GM12878 (cell line): ENCODE results near the gene THNSL1. TPM values are rescaled to one million over a fixed set of nuclear protein-coding genes. Genes with fewer than 3 reads are reported as not detected.

ENCODE experiments used
- ATAC-seq: fragments of 200-7000 bp; cut with Tn5 transposase; 3 replicates; pipeline ENCODE4 v1.9.1; 2020; ENCODE audit warnings: mild to moderate bottlenecking, moderate library complexity
- BruUV-seq: library from RNA; stranded (reverse); fragments of 400-500 nt; replicated peaks from 2 replicates; lab custom pipeline; 2021; lab: Mats Ljungman, UMichigan
- CTCF ChIA-PET: fragments of 300-600 bp; sonication (Branson Sonifier 250); formaldehyde crosslinking; extraction: SDS; loops from one replicate; lab custom pipeline; 2021; ENCODE audit warnings: inconsistent platforms; lab: Yijun Ruan, JAX
- POLR2A ChIA-PET: fragments of 350-600 bp; formaldehyde crosslinking; extraction: SDS; loops from one replicate; lab custom pipeline; 2021; ENCODE audit warnings: inconsistent platforms; lab: Charles Lee
- RAD21 ChIA-PET: fragments of 300-600 bp; sonication (Branson Sonifier 250); formaldehyde crosslinking; loops from one replicate; lab custom pipeline; 2023; ENCODE audit warnings: antibody characterized with exemption; ENCODE audit not compliant: unreplicated experiment; lab: Charles Lee
- SMC1A ChIA-PET: fragments of 300-600 bp; sonication (Branson Sonifier 250); formaldehyde crosslinking; loops from one replicate; lab custom pipeline; 2023; ENCODE audit not compliant: unreplicated experiment, uncharacterized antibody; lab: Charles Lee
- DNase-seq: peaks from one replicate; pipeline ENCODE4 v3.0.0-alpha.2; 2011; ENCODE audit warnings: low read depth, low spot score
- FAIRE-seq: peaks from 3 replicates; lab custom pipeline; 2011; peaks lifted over from hg19 to GRCh38; lab: Jason Lieb, UNC
- H2AFZ ChIP-seq: 2 replicates; pipeline ENCODE4 v1.6.0; 2011; ENCODE audit warnings: low read depth, low read length, control low read depth; ENCODE audit not compliant: control insufficient read depth
- H3K27ac ChIP-seq: 2 replicates; pipeline ENCODE4 v1.5.1; 2011; ENCODE audit warnings: control low read depth; ENCODE audit not compliant: control insufficient read depth, insufficient read depth
- H3K27me3 ChIP-seq, 2 experiments: replicated peaks in 1 of 2; 2 replicates each; pipeline versions ENCODE4 v1.6.0 to v1.6.1; 2011; ENCODE audit warnings: low read length in 1 of 2; ENCODE audit not compliant: control insufficient read depth in 2 of 2, insufficient read depth in 2 of 2
- H3K36me3 ChIP-seq, 2 experiments: 2 replicates each; pipeline ENCODE4 v1.5.1; 2011; ENCODE audit warnings: low read length in 1 of 2; ENCODE audit not compliant: control insufficient read depth in 2 of 2, insufficient read depth in 2 of 2
- H3K4me1 ChIP-seq: 2 replicates; pipeline ENCODE4 v1.6.1; 2011; ENCODE audit warnings: mild to moderate bottlenecking, low read length, moderate library complexity, mixed read lengths; ENCODE audit not compliant: control insufficient read depth, insufficient read depth
- H3K4me2 ChIP-seq: 2 replicates; pipeline ENCODE4 v1.6.0; 2011; ENCODE audit warnings: control low read depth; ENCODE audit not compliant: control insufficient read depth, insufficient read depth
- H3K4me3 ChIP-seq: fragments of 200-600 bp; sonication (generic); 2 replicates; pipeline ENCODE4 v1.5.1; 2016
- H3K79me2 ChIP-seq: 2 replicates; pipeline ENCODE4 v1.6.0; 2011; ENCODE audit warnings: low read length; ENCODE audit not compliant: control insufficient read depth, insufficient read depth
- H3K9ac ChIP-seq: 2 replicates; pipeline ENCODE4 v1.8.0; 2011; ENCODE audit warnings: low read length, control low read depth, mixed read lengths; ENCODE audit not compliant: control insufficient read depth, insufficient read depth
- H3K9me3 ChIP-seq: replicated peaks from 3 replicates; pipeline ENCODE4 v1.5.1; 2011; ENCODE audit warnings: mild to moderate bottlenecking, low read length; ENCODE audit not compliant: control insufficient read depth, insufficient read depth
- H4K20me1 ChIP-seq: 2 replicates; pipeline ENCODE4 v1.6.0; 2011; ENCODE audit not compliant: control insufficient read depth, insufficient read depth
- BMI1 ChIP-seq: fragments of 450-650 bp; IDR thresholded peaks from 2 replicates; pipeline ENCODE4 v1.6.1; 2016; ENCODE audit warnings: mild to moderate bottlenecking, moderate library complexity, borderline replicate concordance
- HDGF ChIP-seq: fragments of 450-650 bp; IDR thresholded peaks from 2 replicates; pipeline ENCODE4 v1.6.1; 2016; ENCODE audit warnings: antibody characterized with exemption
- SMARCA5 ChIP-seq: fragments of 450-650 bp; IDR thresholded peaks from 2 replicates; pipeline ENCODE4 v1.6.1; 2017; ENCODE audit warnings: mild to moderate bottlenecking
- WRNIP1 ChIP-seq: IDR thresholded peaks from 2 replicates; pipeline ENCODE4 v1.6.1; 2011; ENCODE audit warnings: low read depth, low read length, improper control_type of control experiment, borderline replicate concordance
- WGBS: methylation state at CpG from one replicate; pipeline ENCODE4 v1.1.6; 2016; ENCODE audit warnings: low lambda C conversion rate; ENCODE audit not compliant: insufficient replicate concordance, insufficient coverage; ENCODE audit errors: missing lambda C conversion rate; 5-methylcytosine and 5-hydroxymethylcytosine counted together
- in situ Hi-C: fragments of 300-500 bp; cut with MboI; formaldehyde crosslinking; loops from 9 replicates; pipeline ENCODE4 v1.14.3; 2018; ENCODE audit warnings: mixed read lengths
- intact Hi-C: fragments of 100-400 bp; cut with micrococcal nuclease; formaldehyde crosslinking; loops from one replicate; pipeline ENCODE4 v1.14.2; 2022; ENCODE audit not compliant: unreplicated experiment
- polyA plus RNA-seq, 11 experiments: library from polyadenylated mRNA; depleted of rRNA in 4 of 11; unstranded in 6 of 11; stranded (reverse) in 5 of 11; fragments of >200 nt; fragmentation: Nextera tagmentation in 4 of 11; fragmentation: Illumina TruSeq in 1 of 11; extraction: Ambion mirVana in 4 of 11; extraction: Trizol in 1 of 11; gene quantifications; 1 replicate in 1 of 11; 2 replicates in 10 of 11; pipeline versions ENCODE4 v1.2.1 to v1.2.3, GENCODE V29; 2011 to 2016; ENCODE audit warnings: inconsistent platforms in 2 of 11, missing spikeins in 2 of 11, low read depth in 1 of 11
- total RNA-seq, 4 experiments: library from RNA; depleted of rRNA in 3 of 4; stranded (reverse); fragments of >200 nt in 3 of 4; fragmentation: Illumina TruSeq in 1 of 4; extraction: Trizol in 1 of 4; gene quantifications; 2 replicates each; pipeline versions ENCODE4 v1.2.1 to v1.2.3, GENCODE V29; 2013 to 2021
- TF ChIP-seq, protein P1 (sequence below): fragments of 450-650 bp; IDR thresholded peaks from 2 replicates; pipeline ENCODE4 v1.6.1; 2016; ENCODE audit warnings: mild to moderate bottlenecking
- TF ChIP-seq, protein P2 (sequence below): IDR thresholded peaks from 2 replicates; pipeline ENCODE4 v1.6.1; 2012; ENCODE audit warnings: low read depth, low read length, improper control_type of control experiment
- TF ChIP-seq, protein P3 (sequence below): fragments of 450-650 bp; IDR thresholded peaks from 2 replicates; pipeline ENCODE4 v1.6.1; 2017; ENCODE audit warnings: antibody characterized with exemption, mild to moderate bottlenecking, moderate library complexity
- TF ChIP-seq, protein P4 (sequence below): IDR thresholded peaks from 2 replicates; pipeline ENCODE4 v1.6.1; 2012; ENCODE audit warnings: low read depth, low read length, improper control_type of control experiment

The THNSL1 gene
- total and polyA plus RNA-seq, 10 of the 15 experiments (the other 5 are each of a cell fraction or from before 2014, with no cell fraction given) = 4.2 to 17.5 (median 6.2) TPM

DNA sequence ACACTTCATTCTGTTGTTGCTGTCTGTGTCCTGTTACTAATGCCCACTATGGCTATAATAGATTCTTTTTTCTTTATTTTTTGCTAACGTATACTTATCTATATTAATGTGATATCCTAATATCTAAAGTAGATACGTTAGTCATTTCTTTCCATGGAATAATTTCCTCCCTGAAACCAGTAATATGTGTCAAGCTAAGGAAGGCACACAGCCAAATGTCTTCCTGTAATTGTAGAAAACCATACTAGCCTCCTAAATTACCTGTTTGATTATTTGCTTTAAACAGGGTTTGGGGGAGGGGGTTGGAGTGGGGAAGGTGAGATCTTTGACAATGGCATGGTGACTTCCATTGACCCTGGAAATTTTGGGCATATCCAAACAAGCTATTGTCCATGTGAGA lies 56.4 kb downstream of the THNSL1 start:
- no peaks in the 10 kb centered on the region for H3K27me3 ChIP-seq
- BruUV-seq = no TSS peak
- no peak overlapping the region for H3K9ac ChIP-seq
- no peaks in the 10 kb centered on the region for H3K4me1 ChIP-seq
- H2AFZ ChIP-seq = no peak overlapping the region
- H3K27ac ChIP-seq = no peak overlapping the region
- CTCF ChIA-PET = no interaction called here
- ATAC-seq (no peak), DNase-seq (no peak), FAIRE-seq (no peak)
- WGBS = 18% methylated on average over 2 of the region's 2 CpGs
- no peaks in the 10 kb centered on the region for H3K9me3 ChIP-seq
- H3K79me2 ChIP-seq = no peaks in the 10 kb centered on the region
- POLR2A ChIA-PET = no interaction called here
- H4K20me1 ChIP-seq = no peaks in the 10 kb centered on the region
- SMC1A ChIA-PET = interaction anchor here (0.6 to 2.3 kb wide), 2 partner anchors 8 to 455 kb away, joined by 4 to 8 read pairs; no protein-coding TSS in a partner anchor
- intact Hi-C loops (loop anchor here (10.0 kb wide), 1 partner anchor 58 kb away; the partner anchor contains the start of genes ENKUR and THNSL1), in situ Hi-C loops (loop anchor here (5.0 kb wide), 1 partner anchor 435 kb away; no protein-coding TSS in a partner anchor)
- RAD21 ChIA-PET = no interaction called here
- TF ChIP-seq HDGF (no peak), SMARCA5 (no peak)
- TF ChIP-seq, protein P1, sequence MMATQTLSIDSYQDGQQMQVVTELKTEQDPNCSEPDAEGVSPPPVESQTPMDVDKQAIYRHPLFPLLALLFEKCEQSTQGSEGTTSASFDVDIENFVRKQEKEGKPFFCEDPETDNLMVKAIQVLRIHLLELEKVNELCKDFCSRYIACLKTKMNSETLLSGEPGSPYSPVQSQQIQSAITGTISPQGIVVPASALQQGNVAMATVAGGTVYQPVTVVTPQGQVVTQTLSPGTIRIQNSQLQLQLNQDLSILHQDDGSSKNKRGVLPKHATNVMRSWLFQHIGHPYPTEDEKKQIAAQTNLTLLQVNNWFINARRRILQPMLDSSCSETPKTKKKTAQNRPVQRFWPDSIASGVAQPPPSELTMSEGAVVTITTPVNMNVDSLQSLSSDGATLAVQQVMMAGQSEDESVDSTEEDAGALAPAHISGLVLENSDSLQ = no peak
- no peak overlapping the region for H3K4me3 ChIP-seq
- H3K4me2 ChIP-seq = no peak overlapping the region
- H3K36me3 ChIP-seq = no peaks in the 10 kb centered on the region

DNA sequence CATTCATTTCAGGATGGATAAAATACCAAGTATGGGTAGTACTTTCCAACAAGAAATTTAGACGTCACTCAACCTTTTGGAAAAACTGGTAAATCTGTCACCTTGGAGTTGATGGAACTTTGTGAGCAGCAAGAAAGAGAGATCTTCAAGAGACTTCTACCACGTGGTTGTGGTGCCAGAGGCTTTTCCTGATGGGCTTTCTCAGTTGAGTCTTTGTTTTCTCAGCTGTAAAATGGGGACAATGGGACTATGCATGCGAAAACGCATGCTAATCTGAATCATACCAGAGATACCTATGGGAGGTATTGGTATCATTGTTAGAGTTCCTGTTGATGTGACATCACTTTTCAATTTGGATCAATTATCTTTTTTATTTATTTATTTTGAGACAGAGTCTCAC lies 59.4 kb downstream of the THNSL1 start:
- no peak overlapping the region for H3K9ac ChIP-seq

More for the DNA sequence above, 59.4 kb downstream of the THNSL1 start:
- Histone ChIP-seq H3K4me2 (no peak overlapping the region), H2AFZ (no peak overlapping the region), H3K9me3 (no peaks in the 10 kb centered on the region), H3K79me2 (no peaks in the 10 kb centered on the region), H3K4me3 (no peak overlapping the region), H3K27ac (no peak overlapping the region), H4K20me1 (no peaks in the 10 kb centered on the region), H3K27me3 (no peaks in the 10 kb centered on the region), H3K4me1 (peaks cover 4% of the 10 kb centered on the region; the same call in 1 of the 2 replicates), H3K36me3 (no peaks in the 10 kb centered on the region)
- in situ Hi-C loops (no loop called here), intact Hi-C loops (loop anchor here (10.0 kb wide), 1 partner anchor 61 kb away; the partner anchor contains the start of genes ENKUR and THNSL1)
- no TSS peak for BruUV-seq
- no peak for DNase-seq
- RAD21 ChIA-PET = no interaction called here
- FAIRE-seq = no peak
- SMC1A ChIA-PET = interaction anchor here (0.8 to 2.2 kb wide), 3 partner anchors 9 to 40 kb away, joined by 3 to 9 read pairs (median 3); no protein-coding TSS in a partner anchor
- no peak for ATAC-seq
- TF ChIP-seq, protein P2, sequence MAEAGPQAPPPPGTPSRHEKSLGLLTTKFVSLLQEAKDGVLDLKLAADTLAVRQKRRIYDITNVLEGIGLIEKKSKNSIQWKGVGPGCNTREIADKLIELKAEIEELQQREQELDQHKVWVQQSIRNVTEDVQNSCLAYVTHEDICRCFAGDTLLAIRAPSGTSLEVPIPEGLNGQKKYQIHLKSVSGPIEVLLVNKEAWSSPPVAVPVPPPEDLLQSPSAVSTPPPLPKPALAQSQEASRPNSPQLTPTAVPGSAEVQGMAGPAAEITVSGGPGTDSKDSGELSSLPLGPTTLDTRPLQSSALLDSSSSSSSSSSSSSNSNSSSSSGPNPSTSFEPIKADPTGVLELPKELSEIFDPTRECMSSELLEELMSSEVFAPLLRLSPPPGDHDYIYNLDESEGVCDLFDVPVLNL = no peak
- TF ChIP-seq, protein P3, sequence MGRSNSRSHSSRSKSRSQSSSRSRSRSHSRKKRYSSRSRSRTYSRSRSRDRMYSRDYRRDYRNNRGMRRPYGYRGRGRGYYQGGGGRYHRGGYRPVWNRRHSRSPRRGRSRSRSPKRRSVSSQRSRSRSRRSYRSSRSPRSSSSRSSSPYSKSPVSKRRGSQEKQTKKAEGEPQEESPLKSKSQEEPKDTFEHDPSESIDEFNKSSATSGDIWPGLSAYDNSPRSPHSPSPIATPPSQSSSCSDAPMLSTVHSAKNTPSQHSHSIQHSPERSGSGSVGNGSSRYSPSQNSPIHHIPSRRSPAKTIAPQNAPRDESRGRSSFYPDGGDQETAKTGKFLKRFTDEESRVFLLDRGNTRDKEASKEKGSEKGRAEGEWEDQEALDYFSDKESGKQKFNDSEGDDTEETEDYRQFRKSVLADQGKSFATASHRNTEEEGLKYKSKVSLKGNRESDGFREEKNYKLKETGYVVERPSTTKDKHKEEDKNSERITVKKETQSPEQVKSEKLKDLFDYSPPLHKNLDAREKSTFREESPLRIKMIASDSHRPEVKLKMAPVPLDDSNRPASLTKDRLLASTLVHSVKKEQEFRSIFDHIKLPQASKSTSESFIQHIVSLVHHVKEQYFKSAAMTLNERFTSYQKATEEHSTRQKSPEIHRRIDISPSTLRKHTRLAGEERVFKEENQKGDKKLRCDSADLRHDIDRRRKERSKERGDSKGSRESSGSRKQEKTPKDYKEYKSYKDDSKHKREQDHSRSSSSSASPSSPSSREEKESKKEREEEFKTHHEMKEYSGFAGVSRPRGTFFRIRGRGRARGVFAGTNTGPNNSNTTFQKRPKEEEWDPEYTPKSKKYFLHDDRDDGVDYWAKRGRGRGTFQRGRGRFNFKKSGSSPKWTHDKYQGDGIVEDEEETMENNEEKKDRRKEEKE = no peak
- TF ChIP-seq, protein P4, sequence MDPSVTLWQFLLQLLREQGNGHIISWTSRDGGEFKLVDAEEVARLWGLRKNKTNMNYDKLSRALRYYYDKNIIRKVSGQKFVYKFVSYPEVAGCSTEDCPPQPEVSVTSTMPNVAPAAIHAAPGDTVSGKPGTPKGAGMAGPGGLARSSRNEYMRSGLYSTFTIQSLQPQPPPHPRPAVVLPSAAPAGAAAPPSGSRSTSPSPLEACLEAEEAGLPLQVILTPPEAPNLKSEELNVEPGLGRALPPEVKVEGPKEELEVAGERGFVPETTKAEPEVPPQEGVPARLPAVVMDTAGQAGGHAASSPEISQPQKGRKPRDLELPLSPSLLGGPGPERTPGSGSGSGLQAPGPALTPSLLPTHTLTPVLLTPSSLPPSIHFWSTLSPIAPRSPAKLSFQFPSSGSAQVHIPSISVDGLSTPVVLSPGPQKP = no peak
- TF ChIP-seq WRNIP1 (no peak), BMI1 (no peak)
- CTCF ChIA-PET = interaction anchor here (3.1 to 6.0 kb wide), 2 partner anchors 49 to 458 kb away, joined by 18 to 52 read pairs; no protein-coding TSS in a partner anchor
- POLR2A ChIA-PET = interaction anchor here (0.9 kb wide), 1 partner anchor 425 kb away, joined by 4 read pairs; no protein-coding TSS in a partner anchor
- 56% methylated on average over 4 of the region's 4 CpGs for WGBS
